GM19043 (cell line): ENCODE measurements around the gene ZDHHC8.

Experiments
- ATAC-seq: cut with Tn5 transposase; IDR thresholded peaks from one replicate; pipeline ENCODE4 v1.9.1; 2021; ENCODE audit warnings: low read depth; ENCODE audit not compliant: unreplicated experiment

Gene ZDHHC8

DNA sequence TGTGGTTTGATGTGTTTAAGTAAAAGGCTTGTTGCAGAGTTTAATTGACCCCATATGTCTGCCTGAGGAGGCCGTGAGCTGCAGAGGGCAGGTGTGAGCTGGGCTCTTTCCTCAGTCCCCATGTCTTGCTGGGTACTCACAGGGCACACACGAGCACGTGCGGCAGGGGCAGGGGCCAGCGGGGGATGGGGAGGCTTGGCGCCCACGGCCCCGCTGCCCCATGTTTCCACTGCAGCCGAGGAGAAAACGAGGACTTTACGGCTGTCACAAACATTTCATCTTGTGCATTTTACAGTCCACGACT lies 43.9 kb downstream of the ZDHHC8 start:
- no peak for ATAC-seq

- ATAC-seq: no peak
Measured at GRCh38 chr22:20176421-20177085, 44.9 kb downstream of the ZDHHC8 start.

DNA sequence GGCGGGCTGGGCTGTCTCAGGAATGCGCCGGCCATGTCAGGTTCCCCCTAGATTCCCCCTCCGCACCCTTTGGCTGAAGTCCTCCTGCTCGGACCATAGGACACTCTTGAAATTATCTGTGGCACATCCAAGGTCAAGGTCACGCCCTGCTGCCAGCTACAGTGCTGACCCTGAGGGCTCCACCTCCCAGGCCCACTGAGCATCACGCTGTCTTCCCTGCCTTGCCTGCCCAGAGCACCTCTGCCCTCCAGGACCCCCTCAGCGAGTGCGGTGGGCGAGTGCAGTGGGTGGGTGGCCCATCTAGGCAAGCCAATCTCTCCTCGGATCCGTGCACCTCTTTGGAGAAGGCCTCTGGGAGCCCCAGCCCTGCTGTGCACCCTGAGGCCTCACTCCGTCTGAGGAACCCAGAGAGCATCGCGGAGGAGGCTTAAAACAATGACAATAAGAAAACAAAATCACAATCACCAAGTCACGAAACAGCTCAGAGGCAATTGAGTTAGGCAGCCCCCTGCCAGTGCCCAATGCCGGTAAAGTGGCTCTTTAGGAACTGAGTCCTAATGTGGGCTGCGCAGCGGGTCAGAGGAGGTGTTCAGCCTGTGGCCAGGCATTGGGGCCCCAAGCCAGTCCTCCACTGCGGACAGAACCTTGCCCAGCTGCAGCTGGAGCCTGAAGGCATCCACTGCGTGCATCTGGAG lies 45.8 kb downstream of the ZDHHC8 start:
- ATAC-seq: no peak

DNA sequence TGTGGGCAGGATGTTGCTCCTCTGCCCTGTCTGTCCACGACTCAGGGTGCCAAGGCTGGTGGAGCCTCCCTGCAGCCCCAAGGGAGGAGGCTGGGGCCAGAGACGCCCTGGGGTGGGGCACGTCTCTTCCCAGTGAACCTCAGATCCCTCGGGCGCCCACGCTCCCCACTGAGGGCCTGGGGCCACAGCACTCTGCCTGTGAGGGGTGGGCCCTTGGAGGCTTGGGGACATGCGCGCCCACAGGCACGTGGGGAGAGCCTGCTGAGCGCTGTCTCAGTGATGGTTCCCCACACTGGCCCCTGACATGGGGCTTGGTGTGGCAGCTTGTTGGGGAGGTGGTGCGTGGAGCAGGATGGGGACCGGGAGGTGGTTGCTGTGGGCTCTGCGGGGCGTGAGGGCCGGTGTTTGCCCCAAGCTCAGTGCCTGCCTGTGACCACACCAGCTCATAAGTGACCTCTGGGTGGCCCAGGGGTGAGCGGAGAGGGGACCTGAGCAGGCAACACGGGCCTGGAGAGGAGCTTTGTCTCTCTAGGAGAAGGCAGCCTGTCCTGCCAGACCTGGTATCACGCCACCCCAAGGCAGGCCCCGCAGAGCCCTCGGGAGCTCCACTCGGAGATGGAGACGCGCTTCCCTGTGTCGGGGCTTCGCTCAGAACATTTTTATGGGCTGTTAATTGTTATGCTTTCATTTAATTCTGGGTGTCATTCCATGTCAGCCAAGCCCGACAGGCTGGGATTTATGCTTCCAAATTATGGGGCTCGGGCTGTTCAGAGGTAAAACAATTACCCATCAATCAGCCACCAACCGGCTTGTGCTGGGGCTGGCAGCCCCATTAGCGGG lies 46.7 kb downstream of the ZDHHC8 start:
- no peak for ATAC-seq

DNA sequence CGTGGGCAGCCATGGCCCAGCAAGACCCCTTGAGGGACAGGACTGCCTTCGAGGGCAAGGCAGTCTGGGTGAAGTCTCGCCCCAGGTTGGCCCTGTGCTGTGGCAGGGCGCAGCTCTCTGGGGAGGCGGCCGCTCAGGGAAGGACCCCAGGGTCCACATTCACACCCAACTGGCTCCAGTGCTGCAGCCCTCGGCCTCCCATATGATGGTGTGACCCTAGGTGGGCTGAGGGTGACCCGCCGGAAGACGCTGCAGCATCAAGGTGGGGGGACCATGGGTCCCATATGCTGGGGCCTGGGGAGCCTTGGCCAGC lies 47.3 kb downstream of the ZDHHC8 start:
- no peak for ATAC-seq

- ATAC-seq: no peak
Measured at GRCh38 chr22:20179455-20180244, 48.0 kb downstream of the ZDHHC8 start.

DNA sequence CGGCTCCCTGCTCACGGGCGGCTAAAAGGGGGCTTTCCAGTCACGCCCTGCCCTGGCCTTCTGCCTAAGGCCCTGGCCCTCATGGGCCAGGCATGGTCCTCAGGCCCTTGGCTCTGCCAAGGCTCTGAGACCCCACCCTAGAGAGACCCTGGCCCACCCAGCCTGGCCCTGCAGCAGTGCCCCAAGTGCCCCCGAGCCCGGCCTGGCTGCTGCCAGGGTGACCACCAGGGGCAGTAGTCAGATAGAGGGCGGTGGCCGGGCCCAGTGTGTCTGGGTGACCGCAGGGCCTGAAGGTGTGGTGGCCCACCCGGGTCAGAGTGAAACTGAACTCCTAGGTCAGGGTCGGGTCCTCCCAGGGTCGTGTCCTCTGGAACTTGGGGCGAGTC lies 48.6 kb downstream of the ZDHHC8 start:
- ATAC-seq: no peak

DNA sequence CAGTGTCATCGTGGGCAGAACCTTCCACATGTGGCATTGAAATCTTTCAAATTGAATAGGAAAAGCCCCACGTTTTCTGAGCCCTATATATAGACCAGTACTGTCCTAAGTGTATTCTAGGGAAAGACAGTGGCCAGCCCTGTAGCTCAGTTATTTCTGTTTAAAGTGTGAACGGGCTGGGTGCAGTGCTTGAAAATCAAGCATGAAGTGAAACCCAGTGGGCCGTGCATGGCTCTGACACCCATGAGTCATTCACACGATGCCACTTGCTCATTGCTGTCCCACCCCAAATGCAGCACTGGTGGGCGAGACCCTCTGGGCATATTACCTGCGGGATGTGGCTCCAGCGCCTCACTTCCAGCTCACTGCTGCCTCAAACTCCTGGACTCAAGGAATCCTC lies 49.0 kb downstream of the ZDHHC8 start:
- ATAC-seq: no peak

- ATAC-seq: no peak
Measured at GRCh38 chr22:20181194-20181883, 49.7 kb downstream of the ZDHHC8 start.

DNA sequence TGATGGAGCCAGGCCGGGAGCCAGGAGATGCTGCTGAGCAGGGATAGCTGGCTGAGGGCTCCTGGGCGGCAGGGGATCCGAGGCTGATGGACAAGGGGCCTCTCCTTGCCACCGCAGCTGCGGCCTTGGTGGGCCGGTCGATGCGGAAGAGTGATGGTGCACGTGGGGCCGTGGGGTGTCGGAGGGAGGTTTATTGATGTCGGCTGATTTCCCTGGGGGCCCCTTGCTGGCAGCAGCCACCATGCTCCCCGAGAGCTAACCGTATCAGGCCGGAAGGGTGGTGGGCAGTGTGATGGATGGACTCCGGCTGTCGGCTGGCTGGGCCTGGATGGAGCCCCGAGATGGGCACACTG lies 50.3 kb downstream of the ZDHHC8 start:
- ATAC-seq: no peak

GRCh38 chr22:20182365-20182764 lies 50.8 kb downstream of the ZDHHC8 start:
- ATAC-seq: no peak

- ATAC-seq: no peak
Measured at GRCh38 chr22:20183101-20183500, 51.5 kb downstream of the ZDHHC8 start.

- ATAC-seq: no peak
Measured at GRCh38 chr22:20183823-20184222, 52.2 kb downstream of the ZDHHC8 start.

DNA sequence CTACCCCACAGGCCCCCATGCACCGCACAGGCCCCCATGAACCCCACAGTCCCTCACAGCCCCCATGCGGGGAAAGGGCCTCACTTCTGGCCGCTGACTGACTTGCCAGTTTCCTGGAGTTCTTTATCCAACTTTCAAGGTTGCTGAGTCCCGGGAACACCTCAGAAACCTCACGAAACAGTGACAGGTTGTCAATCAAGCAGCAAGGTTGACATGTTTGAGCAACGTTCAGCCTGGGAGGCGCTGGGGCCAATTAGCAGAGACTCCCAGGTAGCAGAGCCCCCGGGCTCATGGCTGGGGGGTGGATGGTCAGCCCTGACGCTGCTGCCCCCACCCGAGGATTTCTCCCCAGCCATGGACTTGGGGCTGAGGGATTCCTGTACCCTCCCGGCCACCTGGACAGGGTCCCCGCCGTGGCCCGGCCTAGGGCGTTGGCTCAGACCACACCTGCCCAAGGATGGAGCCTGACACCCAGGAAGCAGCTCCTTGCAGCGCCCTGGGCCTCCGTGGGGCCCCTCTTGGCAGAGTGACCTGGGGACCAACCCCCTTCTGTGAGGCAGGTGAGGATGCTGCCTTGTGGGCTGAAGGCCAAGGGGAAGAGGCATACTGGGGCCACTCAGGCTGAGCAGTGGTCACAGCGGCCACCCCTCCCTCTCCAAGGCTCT lies 53.0 kb downstream of the ZDHHC8 start:
- no peak for ATAC-seq

DNA sequence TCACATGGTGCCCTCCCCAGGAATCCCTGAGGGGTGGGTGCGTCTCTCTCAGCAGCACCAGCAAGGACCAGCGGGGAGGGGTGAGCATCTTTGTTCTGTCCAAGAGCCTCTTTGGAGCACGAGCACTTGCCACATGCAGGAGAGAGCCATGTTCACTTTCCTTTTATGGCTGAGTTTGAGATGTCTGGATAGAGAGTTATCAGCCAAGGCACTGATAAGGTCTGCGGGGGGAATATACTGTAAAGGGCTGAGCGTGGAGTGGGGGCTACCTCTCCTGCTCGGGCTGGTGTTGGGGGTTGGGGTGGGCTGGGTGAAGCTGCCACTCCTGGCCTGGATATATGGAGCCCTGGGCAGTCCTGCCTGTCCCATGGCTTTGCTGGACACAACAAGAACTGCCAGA lies 54.1 kb downstream of the ZDHHC8 start:
- no peak for ATAC-seq

DNA sequence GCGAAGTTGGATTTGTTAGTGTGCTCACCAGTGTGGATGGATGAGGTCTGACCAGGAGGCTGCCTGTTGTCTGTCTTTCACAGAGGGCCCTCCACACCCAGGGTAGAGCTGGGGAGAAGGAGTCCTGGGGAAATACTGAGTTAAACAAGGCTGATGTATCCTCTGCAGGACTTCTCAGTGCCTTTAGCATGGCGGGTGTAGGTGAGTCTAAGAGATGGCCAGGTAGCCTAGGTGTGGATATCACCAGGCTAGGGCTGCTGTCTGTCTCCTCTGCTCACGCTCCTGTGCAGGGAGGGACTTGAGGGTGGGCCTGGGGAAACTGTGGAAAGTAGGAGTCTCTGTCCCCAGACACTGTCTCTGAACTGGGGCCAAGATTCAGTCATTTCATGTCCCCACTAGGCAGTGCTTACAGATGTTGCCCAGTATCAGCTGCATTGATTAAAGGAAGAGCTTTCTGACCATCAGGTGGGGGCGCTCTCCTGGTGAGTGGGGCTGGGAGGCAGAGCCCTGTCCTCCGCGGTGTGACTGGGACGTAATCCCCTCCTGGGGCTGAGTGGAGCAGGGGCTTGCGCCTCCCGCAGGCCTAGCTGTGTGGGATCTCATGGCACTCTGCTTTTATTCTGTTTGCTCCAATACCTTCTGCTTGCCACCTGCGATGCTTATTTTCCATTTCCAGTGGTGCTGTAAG lies 54.7 kb downstream of the ZDHHC8 start:
- ATAC-seq: no peak

DNA sequence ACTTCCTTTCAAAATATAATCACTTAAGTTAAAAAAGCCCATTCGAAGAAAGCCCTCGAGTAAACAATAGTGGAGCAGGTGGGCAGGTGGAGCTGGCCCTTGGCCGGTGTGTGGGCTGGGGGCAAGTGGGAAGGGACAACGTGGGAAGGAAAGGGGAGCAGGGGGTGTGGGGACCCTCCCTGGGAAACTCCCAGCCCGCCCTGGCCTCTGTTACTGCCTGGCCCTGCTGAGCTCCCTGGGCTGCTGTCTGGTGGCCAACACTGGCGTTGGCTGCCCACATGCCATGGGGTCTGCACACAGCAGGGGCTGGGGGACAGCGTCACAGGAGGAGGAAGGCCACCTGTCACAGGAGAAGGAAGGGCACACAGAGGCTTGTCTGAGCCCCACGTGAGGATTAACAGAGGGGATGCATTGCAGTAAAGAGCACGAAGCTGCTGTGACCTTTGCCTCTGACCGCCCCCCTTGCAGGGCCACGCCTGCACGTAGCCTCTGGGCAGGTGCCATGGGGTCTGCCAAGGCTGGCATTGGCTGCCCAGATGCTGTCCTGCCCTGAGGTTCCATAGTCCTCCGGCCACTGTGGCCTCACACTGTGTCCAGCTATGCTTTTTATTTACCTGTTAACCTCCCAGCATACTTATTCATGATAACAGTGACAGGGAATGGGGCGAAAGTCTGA lies 55.4 kb downstream of the ZDHHC8 start:
- no peak for ATAC-seq

DNA sequence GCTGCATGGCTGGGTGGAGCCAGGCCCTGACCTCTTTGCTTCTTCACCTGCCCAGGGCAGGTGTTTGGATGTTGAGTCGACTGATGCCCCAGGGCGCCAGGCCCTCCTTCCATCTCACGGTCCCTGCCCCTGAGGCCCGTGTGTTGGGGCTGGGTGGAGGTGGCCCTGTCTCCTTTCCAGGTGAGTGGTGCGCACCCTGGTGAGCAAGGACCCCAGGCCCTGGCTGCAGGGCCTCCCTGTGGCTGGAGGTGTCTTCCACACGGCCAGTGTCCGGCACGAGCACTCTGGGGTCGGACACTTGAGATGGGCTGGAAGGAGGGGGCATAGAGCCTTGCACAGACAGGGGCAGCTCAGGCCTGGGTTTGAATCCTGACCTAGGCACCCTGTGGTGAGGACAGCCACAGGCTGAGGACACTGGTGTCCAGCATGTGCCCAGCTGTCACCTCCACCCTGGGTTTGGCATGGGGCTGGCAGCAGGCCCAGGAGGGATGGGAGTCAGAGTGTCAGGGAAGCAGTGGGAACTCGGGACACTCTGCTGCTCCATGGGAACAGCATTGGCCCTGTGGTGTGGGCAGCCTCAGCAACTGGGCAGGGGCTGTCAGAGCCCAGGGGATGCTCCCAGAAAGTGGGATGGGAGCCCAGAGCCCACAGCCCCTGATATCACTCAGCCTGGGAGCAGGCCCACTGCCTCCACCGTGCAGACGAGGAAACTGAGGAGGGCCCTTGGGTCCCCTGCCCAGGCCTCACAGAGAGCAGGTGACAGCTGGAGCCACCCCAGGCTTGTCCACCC lies 56.4 kb downstream of the ZDHHC8 start:
- ATAC-seq: no peak
